Measurements from ENCODE around the gene TBC1D4.

Gene TBC1D4

GRCh38 chr13:75376792-75377402, 105.1 kb downstream of the TBC1D4 start:
- no peak for DNase-seq (ENCODE audit: low read depth, low spot score)
- Histone ChIP-seq H3K36me3 (ENCODE audit: insufficient read depth, low read length) (no peaks in the 10 kb centered on the region), H3K27ac (no peak overlapping the region), H3K9ac (ENCODE audit: insufficient read length) (no peak overlapping the region), H3K4me3 (no peak overlapping the region), H3K9me3 (ENCODE audit: low read depth, low read length) (no peaks in the 10 kb centered on the region)
- TF ChIP-seq EZH2 (IDR thresholded peaks at IDR 0.05) (no peak), POLR2AphosphoS5 (IDR thresholded peaks at IDR 0.05; ENCODE audit: borderline replicate concordance, low read depth, low read length) (no peak), FOXP2 (optimal IDR thresholded peaks at IDR 0.05; ENCODE audit: control extremely low read depth, extremely low read length, insufficient read depth) (no peak)

GRCh38 chr13:75375329-75375728, 106.6 kb downstream of the TBC1D4 start:
- no peak for TF ChIP-seq POLR2AphosphoS5 (IDR thresholded peaks at IDR 0.05; ENCODE audit: borderline replicate concordance, low read depth, low read length)
- no peak for TF ChIP-seq FOXP2 (optimal IDR thresholded peaks at IDR 0.05; ENCODE audit: control extremely low read depth, extremely low read length, insufficient read depth)
- no peak for TF ChIP-seq EZH2 (IDR thresholded peaks at IDR 0.05)
- Histone ChIP-seq H3K27ac (no peak overlapping the region), H3K4me3 (no peak overlapping the region), H3K9me3 (ENCODE audit: low read depth, low read length) (no peaks in the 10 kb centered on the region), H3K36me3 (ENCODE audit: insufficient read depth, low read length) (no peaks in the 10 kb centered on the region), H3K9ac (ENCODE audit: insufficient read length) (no peak overlapping the region)
- DNase-seq (ENCODE audit: low read depth, low spot score): no peak

GRCh38 chr13:75373988-75374387, 108.0 kb downstream of the TBC1D4 start:
- DNase-seq (ENCODE audit: low read depth, low spot score): no peak
- TF ChIP-seq POLR2AphosphoS5 (IDR thresholded peaks at IDR 0.05; ENCODE audit: borderline replicate concordance, low read depth, low read length) (no peak), EZH2 (IDR thresholded peaks at IDR 0.05) (no peak), FOXP2 (optimal IDR thresholded peaks at IDR 0.05; ENCODE audit: control extremely low read depth, extremely low read length, insufficient read depth) (no peak)

GRCh38 chr13:75372923-75373841, 108.8 kb downstream of the TBC1D4 start:
- no peaks in the 10 kb centered on the region for H3K9me3 ChIP-seq (ENCODE audit: low read depth, low read length)
- no peak overlapping the region for H3K9ac ChIP-seq (ENCODE audit: insufficient read length)
- H3K4me3 ChIP-seq: no peak overlapping the region
- no peak for TF ChIP-seq POLR2AphosphoS5 (IDR thresholded peaks at IDR 0.05; ENCODE audit: borderline replicate concordance, low read depth, low read length)
- no peak for TF ChIP-seq EZH2 (IDR thresholded peaks at IDR 0.05)
- TF ChIP-seq FOXP2 (optimal IDR thresholded peaks at IDR 0.05; ENCODE audit: control extremely low read depth, extremely low read length, insufficient read depth): no peak
- no peaks in the 10 kb centered on the region for H3K36me3 ChIP-seq (ENCODE audit: insufficient read depth, low read length)
- DNase-seq (ENCODE audit: low read depth, low spot score): no peak
- H3K27ac ChIP-seq: peak overlapping the region; percentile 17

More at GRCh38 chr13:75373988-75374387, 108.0 kb downstream of the TBC1D4 start:
- Histone ChIP-seq H3K9ac (ENCODE audit: insufficient read length) (no peak overlapping the region), H3K4me3 (no peak overlapping the region), H3K36me3 (ENCODE audit: insufficient read depth, low read length) (no peaks in the 10 kb centered on the region), H3K9me3 (ENCODE audit: low read depth, low read length) (no peaks in the 10 kb centered on the region), H3K27ac (no peak overlapping the region)

GRCh38 chr13:75372517-75372916, 109.5 kb downstream of the TBC1D4 start:
- TF ChIP-seq FOXP2 (optimal IDR thresholded peaks at IDR 0.05; ENCODE audit: control extremely low read depth, extremely low read length, insufficient read depth): no peak
- no peak for TF ChIP-seq EZH2 (IDR thresholded peaks at IDR 0.05)
- TF ChIP-seq POLR2AphosphoS5 (IDR thresholded peaks at IDR 0.05; ENCODE audit: borderline replicate concordance, low read depth, low read length): no peak
- H3K36me3 ChIP-seq (ENCODE audit: insufficient read depth, low read length): no peaks in the 10 kb centered on the region

GRCh38 chr13:75371203-75371602, 110.8 kb downstream of the TBC1D4 start:
- no peak overlapping the region for H3K4me3 ChIP-seq
- DNase-seq (ENCODE audit: low read depth, low spot score): no peak
- H3K9me3 ChIP-seq (ENCODE audit: low read depth, low read length): no peaks in the 10 kb centered on the region
- TF ChIP-seq FOXP2 (optimal IDR thresholded peaks at IDR 0.05; ENCODE audit: control extremely low read depth, extremely low read length, insufficient read depth) (no peak), POLR2AphosphoS5 (IDR thresholded peaks at IDR 0.05; ENCODE audit: borderline replicate concordance, low read depth, low read length) (no peak)
- no peak overlapping the region for H3K9ac ChIP-seq (ENCODE audit: insufficient read length)
- no peaks in the 10 kb centered on the region for H3K36me3 ChIP-seq (ENCODE audit: insufficient read depth, low read length)
- no peak overlapping the region for H3K27ac ChIP-seq

More at GRCh38 chr13:75372517-75372916, 109.5 kb downstream of the TBC1D4 start:
- Histone ChIP-seq H3K4me3 (no peak overlapping the region), H3K9me3 (ENCODE audit: low read depth, low read length) (no peaks in the 10 kb centered on the region), H3K27ac (peak overlapping the region; percentile 17), H3K9ac (ENCODE audit: insufficient read length) (no peak overlapping the region)
- peak; percentile 47 for DNase-seq (ENCODE audit: low read depth, low spot score)

GRCh38 chr13:75370774-75371173, 111.2 kb downstream of the TBC1D4 start:
- DNase-seq (ENCODE audit: low read depth, low spot score): no peak
- no peak overlapping the region for H3K27ac ChIP-seq
- no peak overlapping the region for H3K9ac ChIP-seq (ENCODE audit: insufficient read length)
- no peaks in the 10 kb centered on the region for H3K9me3 ChIP-seq (ENCODE audit: low read depth, low read length)
- no peaks in the 10 kb centered on the region for H3K36me3 ChIP-seq (ENCODE audit: insufficient read depth, low read length)
- no peak overlapping the region for H3K4me3 ChIP-seq
- TF ChIP-seq EZH2 (IDR thresholded peaks at IDR 0.05) (no peak), FOXP2 (optimal IDR thresholded peaks at IDR 0.05; ENCODE audit: control extremely low read depth, extremely low read length, insufficient read depth) (no peak), POLR2AphosphoS5 (IDR thresholded peaks at IDR 0.05; ENCODE audit: borderline replicate concordance, low read depth, low read length) (no peak)

GRCh38 chr13:75369981-75370380, 112.0 kb downstream of the TBC1D4 start:
- no peaks in the 10 kb centered on the region for H3K9me3 ChIP-seq (ENCODE audit: low read depth, low read length)
- H3K36me3 ChIP-seq (ENCODE audit: insufficient read depth, low read length): no peaks in the 10 kb centered on the region
- H3K4me3 ChIP-seq: no peak overlapping the region
- DNase-seq (ENCODE audit: low read depth, low spot score): no peak
- H3K27ac ChIP-seq: no peak overlapping the region
- no peak for TF ChIP-seq FOXP2 (optimal IDR thresholded peaks at IDR 0.05; ENCODE audit: control extremely low read depth, extremely low read length, insufficient read depth)
- no peak for TF ChIP-seq EZH2 (IDR thresholded peaks at IDR 0.05)
- no peak for TF ChIP-seq POLR2AphosphoS5 (IDR thresholded peaks at IDR 0.05; ENCODE audit: borderline replicate concordance, low read depth, low read length)
- H3K9ac ChIP-seq (ENCODE audit: insufficient read length): no peak overlapping the region

Measured in SK-N-MC (cell line).